Calu3 (cell line): ENCODE results near the gene LILRA1. TPM values are rescaled to one million over a fixed set of nuclear protein-coding genes. Genes with fewer than 3 reads are reported as not detected.
"Not testable (repeated sequence)": the region's sequence is repeated elsewhere in the genome, so short reads cannot be mapped to it uniquely, and the experiment has no call there.

Experiments
- BruUV-seq: library from RNA; stranded (reverse); fragments of 400-500 nt; replicated peaks from 2 replicates; lab custom pipeline; 2021; lab: Mats Ljungman, UMichigan
- CTCF ChIA-PET: fragments of 300-600 bp; sonication (Branson Sonifier 250); formaldehyde crosslinking; loops from one replicate; lab custom pipeline; 2022; ENCODE audit warnings: antibody characterized with exemption; lab: Charles Lee
- DNase-seq: peaks from one replicate; pipeline ENCODE4 v3.0.0; 2022
- H3K27ac Mint-ChIP-seq: one replicate; pipeline ENCODE4 v1.8.0; 2022; ENCODE audit warnings: mixed read lengths; ENCODE audit not compliant: unreplicated experiment
- H3K27me3 Mint-ChIP-seq: one replicate; pipeline ENCODE4 v1.8.0; 2022; ENCODE audit warnings: mixed read lengths; ENCODE audit not compliant: unreplicated experiment
- H3K36me3 Mint-ChIP-seq: one replicate; pipeline ENCODE4 v1.8.0; 2022; ENCODE audit warnings: mild to moderate bottlenecking, moderate library complexity, mixed read lengths; ENCODE audit not compliant: insufficient read depth, unreplicated experiment
- H3K4me1 Mint-ChIP-seq: one replicate; pipeline ENCODE4 v1.8.0; 2022; ENCODE audit warnings: mild to moderate bottlenecking, low read depth, mixed read lengths; ENCODE audit not compliant: unreplicated experiment
- H3K4me3 Mint-ChIP-seq: one replicate; pipeline ENCODE4 v1.8.0; 2022; ENCODE audit warnings: mild to moderate bottlenecking, low read depth, moderate library complexity, mixed read lengths; ENCODE audit not compliant: unreplicated experiment
- H3K9me3 Mint-ChIP-seq: one replicate; pipeline ENCODE4 v1.8.0; 2022; ENCODE audit warnings: low read depth, mixed read lengths; ENCODE audit not compliant: unreplicated experiment
- intact Hi-C: fragments of 100-400 bp; cut with micrococcal nuclease; formaldehyde crosslinking; loops from one replicate; pipeline ENCODE4 v1.10.0; 2022; ENCODE audit not compliant: unreplicated experiment
- total RNA-seq: library from RNA; stranded (reverse); gene quantifications from 2 replicates; pipeline ENCODE4 v1.2.3, GENCODE V29; 2022
- TF ChIP-seq, protein P1 (sequence below): fragments of 200-600 bp; IDR thresholded peaks from one replicate; pipeline ENCODE4 v1.8.0; 2022; ENCODE audit warnings: antibody characterized with exemption; ENCODE audit not compliant: unreplicated experiment

LILRA1 gene
- total RNA-seq, 1 experiment from 2014 or later, result not detected

DNA sequence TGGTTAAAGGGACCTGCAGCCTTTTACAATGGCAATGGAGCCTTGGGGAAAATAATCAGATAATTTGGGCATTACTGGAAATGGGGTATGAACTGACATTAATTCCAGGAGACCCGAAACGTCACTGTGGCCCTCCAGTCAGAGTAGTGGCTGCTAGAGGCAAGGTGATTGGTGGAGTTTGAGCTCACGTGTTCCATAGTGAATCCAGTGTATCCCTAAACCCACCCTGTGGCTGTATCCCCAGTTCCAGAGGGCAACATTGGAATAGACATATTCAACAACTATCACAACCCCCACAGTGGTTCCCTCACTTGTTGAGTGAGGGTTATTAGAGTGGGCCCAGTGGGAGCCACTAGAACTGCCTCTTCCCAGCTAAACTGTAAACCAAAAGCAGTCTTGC lies 23.1 kb upstream of the LILRA1 start:
- no peak overlapping the region for H3K4me3 Mint-ChIP-seq
- intact Hi-C loops, result no loop called here
- H3K27ac Mint-ChIP-seq, result no peak overlapping the region
- DNase-seq, result no peak
- TF ChIP-seq, protein P1, sequence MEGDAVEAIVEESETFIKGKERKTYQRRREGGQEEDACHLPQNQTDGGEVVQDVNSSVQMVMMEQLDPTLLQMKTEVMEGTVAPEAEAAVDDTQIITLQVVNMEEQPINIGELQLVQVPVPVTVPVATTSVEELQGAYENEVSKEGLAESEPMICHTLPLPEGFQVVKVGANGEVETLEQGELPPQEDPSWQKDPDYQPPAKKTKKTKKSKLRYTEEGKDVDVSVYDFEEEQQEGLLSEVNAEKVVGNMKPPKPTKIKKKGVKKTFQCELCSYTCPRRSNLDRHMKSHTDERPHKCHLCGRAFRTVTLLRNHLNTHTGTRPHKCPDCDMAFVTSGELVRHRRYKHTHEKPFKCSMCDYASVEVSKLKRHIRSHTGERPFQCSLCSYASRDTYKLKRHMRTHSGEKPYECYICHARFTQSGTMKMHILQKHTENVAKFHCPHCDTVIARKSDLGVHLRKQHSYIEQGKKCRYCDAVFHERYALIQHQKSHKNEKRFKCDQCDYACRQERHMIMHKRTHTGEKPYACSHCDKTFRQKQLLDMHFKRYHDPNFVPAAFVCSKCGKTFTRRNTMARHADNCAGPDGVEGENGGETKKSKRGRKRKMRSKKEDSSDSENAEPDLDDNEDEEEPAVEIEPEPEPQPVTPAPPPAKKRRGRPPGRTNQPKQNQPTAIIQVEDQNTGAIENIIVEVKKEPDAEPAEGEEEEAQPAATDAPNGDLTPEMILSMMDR, result no peak
- H3K4me1 Mint-ChIP-seq, result no peaks in the 10 kb centered on the region
- peaks cover 80% of the 10 kb centered on the region for H3K27me3 Mint-ChIP-seq
- BruUV-seq, result no TSS peak
- CTCF ChIA-PET, result no interaction called here
- no peaks in the 10 kb centered on the region for H3K36me3 Mint-ChIP-seq
- H3K9me3 Mint-ChIP-seq, result no peaks in the 10 kb centered on the region

DNA sequence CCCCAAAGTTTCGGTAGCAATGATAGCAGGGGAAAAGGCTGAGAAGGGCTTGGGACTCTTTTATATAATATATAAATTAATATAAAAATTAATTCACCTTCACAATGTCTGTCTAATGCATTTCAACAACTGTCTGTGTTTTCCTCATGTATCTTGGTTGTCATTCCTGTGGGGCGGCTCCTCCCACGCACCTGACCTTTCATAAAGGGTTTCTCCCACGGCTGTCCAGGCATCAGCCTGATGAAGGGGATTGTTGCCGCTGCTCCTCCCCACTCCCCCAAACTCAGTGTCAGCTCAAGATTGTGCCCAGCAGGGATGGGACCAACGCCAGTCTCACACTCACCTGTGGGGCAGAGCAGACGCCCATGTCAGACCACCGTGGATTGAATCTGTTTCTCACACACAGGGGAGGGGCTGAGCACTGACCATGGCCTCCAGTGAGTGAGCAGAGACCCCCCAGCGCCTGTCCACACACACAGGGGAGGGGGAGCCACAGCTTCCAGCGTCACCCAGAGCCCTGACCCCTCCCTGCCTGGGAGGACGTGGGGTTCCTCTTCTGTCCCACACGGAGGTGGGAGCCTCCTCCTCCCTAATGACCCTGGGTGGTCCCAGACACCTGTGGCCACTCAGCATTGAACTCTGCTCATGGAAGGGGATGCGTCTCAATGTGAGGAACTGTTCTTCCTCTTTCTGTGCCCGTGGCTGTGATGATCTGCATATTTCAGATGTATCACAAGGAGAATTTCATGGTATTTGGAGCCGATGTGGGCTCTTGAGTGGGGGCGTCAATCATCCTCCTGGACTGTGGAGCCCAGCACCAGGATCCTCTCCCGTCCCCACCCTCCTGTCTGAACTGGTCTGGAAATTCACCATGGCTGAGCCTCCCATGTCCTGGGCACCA lies 21.5 kb upstream of the LILRA1 start:
- BruUV-seq, intact Hi-C loops, H3K9me3 Mint-ChIP-seq, H3K36me3 Mint-ChIP-seq, H3K4me1 Mint-ChIP-seq, CTCF ChIA-PET, H3K27ac Mint-ChIP-seq, DNase-seq, H3K4me3 Mint-ChIP-seq: not testable (repeated sequence)
- peaks cover 81% of the 10 kb centered on the region for H3K27me3 Mint-ChIP-seq

- H3K4me1 Mint-ChIP-seq, result no peaks in the 10 kb centered on the region
These were observed 20.6 kb upstream of the LILRA1 start for GRCh38 chr19:54572696-54573311.

GRCh38 chr19:54573330-54573872 lies 20.0 kb upstream of the LILRA1 start, which contains the start of gene LILRA2:
Gene LILRA2 (plus strand): TSS chr19:54573790. CDS start chr19:54573879, 89 bp downstream.
- Mint-ChIP-seq H3K4me3 (no peak within 1 kb of the TSS), H3K9me3 (no peaks in the 10 kb centered on the region), H3K36me3 (no peaks in the 10 kb centered on the region), H3K27me3 (peaks cover 76% of the 10 kb centered on the region), H3K27ac (no peak within 1 kb of the TSS), H3K4me1 (no peaks in the 10 kb centered on the region)
- CTCF ChIA-PET, result interaction anchor here (0.6 kb wide), 1 partner anchor 102 kb away, joined by 3 read pairs; no protein-coding TSS in a partner anchor
- intact Hi-C loops, result no loop called here
- DNase-seq, result no peak
- BruUV-seq, result no TSS peak
- TF ChIP-seq, protein P1, result no peak

More at GRCh38 chr19:54572696-54573311, 20.6 kb upstream of the LILRA1 start:
- Mint-ChIP-seq H3K27ac (no peak overlapping the region), H3K27me3 (peaks cover 81% of the 10 kb centered on the region), H3K4me3 (no peak overlapping the region), H3K9me3 (no peaks in the 10 kb centered on the region), H3K36me3 (no peaks in the 10 kb centered on the region)
- no TSS peak for BruUV-seq
- no peak for DNase-seq
- intact Hi-C loops, result no loop called here
- TF ChIP-seq, protein P1, result no peak
- CTCF ChIA-PET, result interaction anchor here (0.6 kb wide), 1 partner anchor 102 kb away, joined by 3 read pairs; no protein-coding TSS in a partner anchor
